Spinal cord (tissue), 10 donors: ENCODE measurements around the gene ZXDC. TPM values are rescaled to one million over a fixed set of nuclear protein-coding genes. Genes with fewer than 3 reads are reported as not detected.
A peak's percentile ranks its signal among the peaks of the same experiment; 100 is the strongest.

Experiments used
- DNase-seq, 6 donors: peaks; one replicate each; pipeline versions ENCODE4 v3.0.0 to v3.0.0-alpha.2; 2013 to 2015; ENCODE audit warnings: low spot score in 6 of 6, low read depth in 4 of 6
- H3K27ac ChIP-seq: one replicate; pipeline ENCODE4 v1.5.1; 2013; ENCODE audit warnings: low read depth, low read length, control low read depth
- H3K27me3 ChIP-seq: one replicate; pipeline ENCODE4 v1.6.1; 2013; ENCODE audit warnings: low read length; ENCODE audit not compliant: control insufficient read depth, insufficient read depth
- H3K36me3 ChIP-seq: one replicate; pipeline ENCODE4 v1.6.1; 2013; ENCODE audit warnings: low read length; ENCODE audit not compliant: control insufficient read depth, insufficient read depth
- H3K4me1 ChIP-seq: one replicate; pipeline ENCODE4 v1.6.1; 2013; ENCODE audit warnings: low read length; ENCODE audit not compliant: control insufficient read depth, insufficient read depth
- H3K4me3 ChIP-seq: one replicate; pipeline ENCODE4 v1.5.1; 2013; ENCODE audit warnings: low read depth, low read length, control low read depth
- H3K9me3 ChIP-seq: one replicate; pipeline ENCODE4 v1.6.1; 2013; ENCODE audit warnings: low read length; ENCODE audit not compliant: control insufficient read depth, insufficient read depth
- WGBS: methylation state at CpG from one replicate; pipeline ENCODE4 v1.1.5; 2013; ENCODE audit warnings: missing lambda C conversion rate; ENCODE audit not compliant: insufficient coverage; 5-methylcytosine and 5-hydroxymethylcytosine counted together
- polyA plus RNA-seq, 2 donors: library from polyadenylated mRNA; unstranded; fragments of 120-200 nt; gene quantifications; one replicate each; pipeline ENCODE4 v1.2.1, GENCODE V29; 2013; ENCODE audit not compliant: insufficient read length in 2 of 2
- total RNA-seq, 2 donors: library from RNA; depleted of rRNA in 1 of 2; stranded (reverse); fragments of 120-200 nt in 1 of 2; fragments of >200 nt in 1 of 2; gene quantifications; one replicate each; pipeline versions ENCODE4 v1.2.3 to v1.2.4, GENCODE V29; 2013 to 2014
- donor health status: healthy.

ZXDC gene
- total and polyA plus RNA-seq, 4 donors, result 22.9 to 29.4 (median 27.3) TPM

- no CpG with 5 or more reads among the region's 1 CpG for whole genome bisulfite sequencing
Measured at GRCh38 chr3:126479642-126480041, 4.0 kb upstream of the ZXDC start.

DNA sequence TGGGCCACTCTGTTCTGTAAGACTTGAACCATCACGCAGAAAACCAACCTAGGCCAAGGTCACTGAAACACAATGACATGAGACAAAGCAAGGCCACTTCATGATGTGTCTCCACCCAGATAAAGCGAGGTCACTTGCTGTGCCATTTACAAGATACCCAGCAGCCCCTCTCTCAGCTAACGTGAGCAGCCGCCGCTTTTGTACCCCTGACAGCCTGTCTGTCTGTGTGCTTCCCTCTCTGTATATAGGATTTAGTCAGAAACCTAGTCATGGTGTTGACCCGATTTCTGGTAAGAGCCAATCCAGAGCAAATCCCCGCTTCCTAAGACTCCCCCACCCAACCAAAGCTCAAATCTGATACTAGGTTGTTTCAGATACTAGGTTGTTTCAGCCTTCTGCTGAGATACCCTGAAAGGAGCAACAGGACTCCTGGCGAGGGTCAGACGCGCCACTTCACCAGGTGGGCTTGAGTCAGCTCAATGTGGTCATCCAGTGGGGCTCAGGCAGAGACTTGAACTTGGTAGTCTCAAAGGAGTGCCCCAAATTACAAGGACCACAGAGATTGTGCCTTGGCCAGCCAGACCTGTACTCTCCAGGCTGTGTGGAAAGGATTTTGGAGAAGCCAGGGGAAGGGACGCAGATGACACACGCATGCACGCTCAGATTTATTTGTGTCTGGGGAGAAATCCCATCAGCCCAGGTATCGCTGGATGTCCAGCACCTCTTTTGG, 3.1 kb upstream of the ZXDC start:
- Histone ChIP-seq H3K4me3 (no peak overlapping the region), H3K4me1 (peaks cover 46% of the 10 kb centered on the region), H3K9me3 (no peaks in the 10 kb centered on the region), H3K27ac (no peak overlapping the region), H3K27me3 (no peaks in the 10 kb centered on the region), H3K36me3 (peaks cover 3% of the 10 kb centered on the region)
- WGBS, result 93% methylated on average over 12 of the region's 14 CpGs
- no peak for DNase-seq

More at GRCh38 chr3:126479642-126480041, 4.0 kb upstream of the ZXDC start:
- no peaks in the 10 kb centered on the region for H3K9me3 ChIP-seq
- H3K27me3 ChIP-seq, result no peaks in the 10 kb centered on the region
- H3K4me1 ChIP-seq, result peaks cover 37% of the 10 kb centered on the region
- no peak for DNase-seq
- no peak overlapping the region for H3K27ac ChIP-seq
- no peak overlapping the region for H3K4me3 ChIP-seq
- H3K36me3 ChIP-seq, result peaks cover 3% of the 10 kb centered on the region

- DNase-seq, result no peak
- Histone ChIP-seq H3K4me3 (no peak overlapping the region), H3K9me3 (no peaks in the 10 kb centered on the region), H3K4me1 (peaks cover 57% of the 10 kb centered on the region), H3K27me3 (no peaks in the 10 kb centered on the region), H3K36me3 (peaks cover 3% of the 10 kb centered on the region), H3K27ac (no peak overlapping the region)
- 56% methylated on average over 4 of the region's 4 CpGs for WGBS
Measured at GRCh38 chr3:126477061-126477380, 1.3 kb upstream of the ZXDC start.

DNA sequence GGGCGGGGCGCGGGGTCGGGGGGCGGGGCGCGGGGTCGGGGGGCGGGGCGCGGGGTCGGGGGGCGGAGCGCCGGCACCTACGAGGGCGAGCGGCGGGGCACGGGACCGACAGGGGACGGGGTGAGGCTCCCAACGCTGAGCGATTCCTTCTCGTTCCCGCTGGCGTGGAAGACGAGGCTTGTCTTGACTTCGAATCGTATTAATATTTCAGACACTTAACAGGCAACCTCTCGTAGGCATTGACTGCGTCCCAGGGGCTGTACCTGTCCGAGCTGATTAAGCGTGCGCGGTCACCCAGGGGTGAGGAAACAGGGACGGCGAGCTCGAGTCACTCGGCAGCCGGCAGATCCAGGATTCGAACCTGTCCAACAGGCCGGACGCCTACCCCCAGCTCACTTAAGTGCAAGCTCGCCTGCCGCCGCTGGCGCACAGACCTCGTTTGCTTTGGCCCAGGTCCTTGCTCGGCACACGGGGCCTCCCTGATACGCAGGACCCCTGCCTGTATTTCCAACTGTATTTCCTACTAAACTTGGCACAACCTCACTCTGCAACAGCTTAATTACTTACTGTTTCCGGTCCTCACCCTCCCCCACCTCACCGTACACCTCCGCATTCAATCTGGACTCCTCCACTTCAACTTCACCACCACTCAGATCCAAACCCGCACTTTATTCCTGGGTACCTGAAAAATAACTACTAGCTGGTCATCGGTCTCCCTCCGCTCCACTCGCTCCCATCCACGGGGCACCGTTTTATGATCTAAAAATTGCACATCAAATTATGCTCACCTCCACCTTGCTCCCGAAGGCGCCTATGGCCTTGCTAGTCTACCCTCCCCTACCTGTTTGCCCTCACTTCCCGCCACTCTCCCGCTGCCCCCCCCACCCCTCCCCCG, 722 bp upstream of the ZXDC start:
- Histone ChIP-seq H3K27me3 (no peaks in the 10 kb centered on the region), H3K27ac (peak overlapping the region; percentile 84), H3K36me3 (peaks cover 3% of the 10 kb centered on the region), H3K9me3 (no peaks in the 10 kb centered on the region), H3K4me3 (peak overlapping the region; percentile 76), H3K4me1 (peaks cover 51% of the 10 kb centered on the region)
- 8% methylated on average over 60 of the region's 66 CpGs for WGBS
- peak in 1 of 6 donors; percentile 78 for DNase-seq

DNA sequence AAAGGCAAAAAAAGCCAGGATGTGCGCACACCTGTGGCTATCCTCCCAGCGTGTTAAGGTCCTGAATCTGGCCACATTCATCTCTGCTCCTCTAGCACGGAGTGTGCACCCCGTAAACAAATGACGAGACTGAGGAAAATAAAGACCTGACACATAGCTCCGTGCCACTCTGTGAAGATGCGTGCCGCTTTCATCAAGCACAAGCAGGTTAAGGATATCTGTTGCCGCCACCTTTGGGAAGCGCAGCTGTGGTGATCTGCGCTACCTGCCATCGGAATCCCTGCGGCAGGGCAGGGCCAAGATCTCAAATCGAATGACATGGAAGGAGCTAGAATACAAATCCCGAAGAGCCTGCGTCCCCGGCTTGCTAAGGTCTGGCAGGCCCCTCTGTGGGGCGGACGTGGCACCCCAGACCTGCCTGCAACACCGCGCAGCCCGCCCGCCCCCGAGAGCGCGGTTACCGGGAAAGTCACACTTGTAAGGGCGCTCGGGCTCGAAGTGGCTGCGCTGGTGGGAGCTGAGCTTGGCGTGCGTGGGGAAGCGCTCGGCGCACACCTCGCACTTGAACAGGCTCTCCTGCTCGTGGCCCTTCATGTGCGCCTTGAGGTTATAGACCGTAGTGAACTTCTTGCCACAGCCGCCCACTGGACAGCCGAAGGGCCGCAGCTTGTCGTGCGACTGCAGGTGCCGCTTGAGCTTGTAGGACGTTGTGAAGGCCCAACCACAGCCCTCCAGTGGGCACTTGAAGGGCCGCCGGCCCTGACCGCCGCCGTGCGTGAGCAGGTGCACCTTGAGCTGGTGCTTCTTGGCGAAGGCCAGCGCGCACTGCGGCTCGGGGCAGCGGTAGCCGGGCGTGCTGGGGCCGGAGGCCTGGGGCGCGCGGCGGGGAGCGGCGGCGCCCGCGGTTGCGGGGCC, 936 bp downstream of the ZXDC start:
- DNase-seq, result peak in 2 of 6 donors; percentile 50 to 53
- Histone ChIP-seq H3K27me3 (no peaks in the 10 kb centered on the region), H3K4me1 (peaks cover 36% of the 10 kb centered on the region), H3K36me3 (peaks cover 9% of the 10 kb centered on the region), H3K4me3 (peak overlapping the region; percentile 55), H3K27ac (peak overlapping the region; percentile 3), H3K9me3 (no peaks in the 10 kb centered on the region)
- 3% methylated on average over 72 of the region's 72 CpGs for WGBS

- H3K4me3 ChIP-seq, result no peak overlapping the region
- DNase-seq, result no peak
- no peaks in the 10 kb centered on the region for H3K9me3 ChIP-seq
- 80% methylated on average over 1 of the region's 14 CpGs for WGBS
- H3K27me3 ChIP-seq, result no peaks in the 10 kb centered on the region
- H3K36me3 ChIP-seq, result peaks cover 21% of the 10 kb centered on the region
- H3K4me1 ChIP-seq, result peaks cover 36% of the 10 kb centered on the region
- no peak overlapping the region for H3K27ac ChIP-seq
Measured at GRCh38 chr3:126473292-126474168, 2.2 kb downstream of the ZXDC start.

DNA sequence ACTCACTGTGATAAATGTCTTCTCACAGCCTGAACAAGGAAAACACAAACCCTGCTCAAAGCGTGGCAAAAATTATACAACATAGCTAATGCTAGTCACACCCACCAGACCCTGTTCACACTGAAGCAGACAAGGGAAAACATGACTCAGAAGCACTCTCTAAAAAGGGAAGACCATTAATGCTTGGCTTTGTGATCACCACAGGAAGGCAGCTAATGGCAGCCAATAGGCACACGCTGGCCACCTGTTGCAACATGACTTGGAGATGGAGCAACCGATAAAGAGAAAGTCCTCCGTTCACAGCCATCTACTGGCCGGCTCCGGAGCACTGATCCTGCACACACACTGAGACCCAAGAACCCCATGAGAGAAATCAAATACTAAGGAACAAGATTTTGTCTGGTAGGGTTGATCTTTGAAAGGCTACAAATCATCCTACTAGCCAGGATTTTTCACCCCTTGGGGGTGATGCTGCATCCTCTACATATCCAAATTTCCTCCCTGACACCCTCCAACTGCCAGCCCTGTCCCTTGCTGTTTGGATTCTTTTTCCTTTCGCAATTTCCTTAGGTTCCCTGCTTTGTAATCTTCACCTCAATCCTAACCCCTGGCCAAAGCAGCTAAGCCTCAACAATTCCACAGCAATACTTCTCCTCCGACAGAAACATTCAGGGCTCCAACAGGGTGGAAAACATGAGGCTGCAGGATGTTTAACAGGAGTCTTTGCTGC, 3.2 kb downstream of the ZXDC start:
- WGBS, result 26% methylated on average over 5 of the region's 8 CpGs
- Histone ChIP-seq H3K27me3 (no peaks in the 10 kb centered on the region), H3K4me1 (peaks cover 36% of the 10 kb centered on the region), H3K9me3 (no peaks in the 10 kb centered on the region), H3K27ac (no peak overlapping the region), H3K4me3 (no peak overlapping the region), H3K36me3 (peaks cover 32% of the 10 kb centered on the region)
- DNase-seq, result peak in 2 of 6 donors; percentile 63 to 74

DNA sequence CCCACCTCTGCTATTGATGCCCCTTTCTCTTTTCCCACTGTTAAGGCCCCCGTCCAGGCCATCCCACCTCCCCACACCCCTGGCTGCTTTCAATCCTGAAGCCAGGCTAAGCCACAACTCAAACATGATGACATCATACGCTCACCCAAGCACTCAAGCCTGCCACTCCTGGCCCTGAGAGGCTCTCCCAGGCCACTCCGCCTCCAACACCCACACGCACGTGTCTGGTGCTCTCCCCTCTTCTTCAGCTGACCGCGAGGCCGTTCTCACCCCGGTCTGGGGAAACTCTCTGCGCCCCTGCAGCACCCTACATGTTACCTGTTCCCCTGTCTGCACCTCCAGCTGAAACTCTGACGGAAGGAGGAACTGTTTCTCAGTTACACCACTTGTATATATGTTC, 6.2 kb downstream of the ZXDC start:
- H3K27me3 ChIP-seq, result no peaks in the 10 kb centered on the region
- WGBS, result 97% methylated on average over 10 of the region's 11 CpGs
- peaks cover 59% of the 10 kb centered on the region for H3K36me3 ChIP-seq
- DNase-seq, result no peak
- no peak overlapping the region for H3K4me3 ChIP-seq
- H3K27ac ChIP-seq, result no peak overlapping the region
- H3K4me1 ChIP-seq, result peaks cover 33% of the 10 kb centered on the region
- H3K9me3 ChIP-seq, result no peaks in the 10 kb centered on the region
